Activated gamma-delta T cell (primary cell): ENCODE results near the gene ATP10A.

Experiments
- DNase-seq: peaks from one replicate; lab custom pipeline; 2025; lab: John Stamatoyannopoulos, UW

The ATP10A gene

GRCh38 chr15:25717457-25718168 is 145.5 kb downstream of the ATP10A start:
- no peak for DNase-seq

DNA sequence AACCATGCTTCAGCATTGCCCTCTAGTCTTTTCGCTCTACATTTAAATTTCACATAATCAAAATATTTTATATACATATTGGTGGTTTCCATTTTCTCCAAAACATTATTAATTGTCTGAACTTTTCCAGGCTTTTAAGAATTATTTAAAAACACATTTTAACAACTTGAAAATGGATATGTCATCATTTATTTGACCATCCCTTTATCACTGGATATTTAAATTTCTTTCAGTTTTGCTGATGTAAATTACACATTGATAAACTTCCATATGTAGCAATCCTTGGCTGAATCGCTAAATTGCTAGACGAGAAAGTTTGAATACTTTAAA is 146.0 kb downstream of the ATP10A start:
- no peak for DNase-seq

GRCh38 chr15:25716414-25717126 is 146.6 kb downstream of the ATP10A start:
- no peak for DNase-seq

GRCh38 chr15:25715536-25716413 is 147.4 kb downstream of the ATP10A start:
- DNase-seq = no peak

DNA sequence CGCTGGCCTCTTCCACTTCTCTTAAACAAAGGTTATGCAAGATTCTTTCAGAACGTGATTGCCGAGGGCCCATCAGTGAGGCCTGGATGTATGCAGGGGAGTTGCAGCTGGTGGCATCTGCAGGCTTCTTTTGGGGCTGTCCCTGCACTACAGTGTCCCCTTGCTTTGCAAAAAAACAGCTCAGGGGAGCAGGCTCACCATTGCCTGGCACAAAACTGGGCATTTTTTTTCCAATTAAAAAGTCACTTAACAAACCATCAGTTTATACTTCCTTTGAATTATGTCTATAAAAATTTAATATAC is 148.6 kb downstream of the ATP10A start:
- no peak for DNase-seq

DNA sequence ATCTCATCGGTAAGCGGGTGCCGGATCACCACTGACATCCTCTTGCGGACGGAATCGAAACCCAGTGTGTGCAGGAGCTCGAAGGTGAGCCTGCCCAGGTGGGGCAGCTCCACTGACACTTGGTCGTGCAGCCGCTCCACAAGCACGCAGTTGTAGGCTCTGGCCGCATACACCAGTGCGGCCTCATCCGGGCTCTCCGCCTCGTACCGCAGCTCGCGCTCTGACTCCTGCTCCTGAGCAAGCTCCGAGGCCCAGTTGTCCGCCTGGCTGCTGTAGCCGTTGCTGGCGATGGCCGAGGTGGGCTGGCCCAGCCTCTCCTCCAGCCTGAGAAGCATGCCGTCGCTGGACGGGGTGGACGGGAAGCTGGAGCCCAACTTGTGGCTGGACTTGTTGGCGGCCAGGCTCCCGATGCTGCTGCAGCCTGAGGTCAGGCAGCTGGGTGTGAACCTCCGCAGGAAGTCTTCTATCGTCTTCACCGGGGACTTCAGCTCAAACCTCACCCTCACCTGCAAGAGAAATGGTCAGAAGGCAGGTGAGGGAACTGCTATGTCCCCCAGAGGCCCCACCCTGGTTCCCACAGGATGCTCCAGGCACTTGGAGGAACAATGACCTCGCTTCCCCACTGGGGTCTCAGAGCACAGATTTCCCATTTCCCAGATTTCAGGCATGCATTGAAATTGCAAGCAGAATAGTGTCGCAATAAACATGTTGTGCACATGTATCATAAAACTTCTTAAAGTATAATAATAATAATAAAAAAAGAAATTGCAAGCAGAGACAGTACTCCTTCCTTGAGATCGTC is 149.2 kb downstream of the ATP10A start:
- DNase-seq = no peak

DNA sequence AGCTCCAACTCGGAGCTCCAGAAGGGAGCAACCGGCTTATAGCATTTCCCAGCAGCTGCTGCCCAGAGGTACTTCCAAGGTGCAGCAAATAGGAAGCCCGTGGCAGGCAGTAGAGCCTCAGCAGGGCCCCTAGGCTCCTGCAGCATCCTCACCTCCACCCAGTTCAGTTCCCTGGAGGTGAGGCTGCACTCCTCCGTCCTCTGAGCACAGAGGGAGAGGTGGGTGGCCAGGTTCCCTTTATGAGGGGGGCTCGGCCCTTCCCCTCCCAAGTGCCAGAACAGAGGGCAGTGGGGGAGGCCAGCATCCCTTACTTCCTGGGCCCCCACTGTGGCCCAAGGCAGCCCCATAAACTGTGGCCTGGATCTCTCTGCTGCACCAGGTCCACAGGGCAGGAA is 150.2 kb downstream of the ATP10A start:
- DNase-seq = no peak

DNA sequence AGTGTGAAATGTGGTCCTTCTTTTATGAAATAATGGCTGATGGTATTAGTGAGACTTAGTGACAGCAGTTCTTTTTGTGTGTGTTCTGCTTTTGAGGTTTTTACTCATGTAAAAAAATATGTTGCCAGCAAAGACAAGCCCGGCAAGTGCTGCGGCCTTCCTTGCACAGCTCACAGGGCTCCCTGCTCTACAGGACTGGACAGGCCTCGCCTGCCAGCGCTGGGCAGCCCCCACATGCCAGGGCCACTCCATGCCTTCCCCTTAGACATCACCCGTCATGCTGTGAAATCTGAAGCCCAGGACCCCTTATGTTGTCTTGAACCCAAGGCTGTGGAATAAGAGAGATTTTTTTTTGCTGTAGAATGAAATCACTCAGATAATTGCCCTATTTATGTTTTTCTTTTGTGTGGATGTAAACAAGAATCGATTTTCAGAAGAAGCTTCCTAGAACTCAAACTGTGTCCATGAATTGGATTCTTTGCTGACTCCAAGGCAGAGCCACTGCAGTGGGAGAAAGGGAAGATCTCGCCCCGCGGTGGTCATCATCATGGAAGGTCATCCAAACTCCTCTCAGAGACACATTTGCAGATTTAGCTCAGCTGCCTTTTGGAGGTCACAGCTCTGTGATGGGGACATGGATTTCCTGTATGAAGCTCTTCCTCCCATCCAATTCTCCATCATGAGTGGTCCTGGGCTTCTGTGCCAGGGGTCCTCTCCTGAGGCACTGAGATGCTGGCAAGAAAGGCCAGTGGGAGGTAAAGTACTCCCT is 150.8 kb downstream of the ATP10A start:
- DNase-seq = no peak

GRCh38 chr15:25711691-25712090 is 151.4 kb downstream of the ATP10A start:
- no peak for DNase-seq

DNA sequence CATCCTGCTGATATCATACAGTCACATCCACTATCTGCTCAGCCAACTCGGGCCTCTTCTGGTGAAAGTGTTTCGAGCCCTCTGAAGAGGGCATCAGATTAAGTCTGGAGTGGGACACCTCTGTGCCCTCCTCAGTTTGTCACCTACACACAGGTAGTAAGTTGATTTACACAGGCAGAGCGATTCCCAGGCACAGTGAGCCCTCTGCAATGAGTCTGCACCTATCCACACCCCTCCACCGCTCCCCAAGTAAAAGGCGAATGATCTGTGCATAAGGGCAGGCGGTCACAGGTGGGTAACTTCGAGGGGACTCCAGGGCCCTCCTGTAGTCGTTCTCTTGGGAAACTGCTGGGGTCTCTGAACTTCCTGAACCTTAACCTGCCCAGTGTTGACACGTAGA is 152.0 kb downstream of the ATP10A start:
- no peak for DNase-seq

DNA sequence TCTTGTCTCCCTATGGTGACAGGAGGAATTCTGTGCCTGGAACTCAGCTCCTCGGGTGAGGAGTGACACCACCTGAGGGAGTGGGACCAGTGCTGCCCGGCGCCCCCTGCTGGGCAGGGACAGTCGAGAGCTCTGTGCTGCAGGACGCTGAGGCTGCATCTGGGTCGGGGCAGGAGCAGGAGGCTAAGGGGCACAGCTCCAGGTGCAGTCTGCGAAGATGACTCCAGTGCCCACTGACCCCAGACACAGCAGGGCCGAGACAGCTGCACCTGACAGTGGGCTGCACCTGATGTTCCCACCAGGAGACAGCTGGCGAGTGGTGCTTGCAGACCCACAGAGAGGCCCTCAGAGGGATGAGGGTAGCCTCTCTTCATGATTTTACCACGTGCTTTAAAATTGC is 152.9 kb downstream of the ATP10A start:
- DNase-seq = no peak

- no peak for DNase-seq
These were observed 153.5 kb downstream of the ATP10A start for GRCh38 chr15:25709437-25710159.

- DNase-seq = no peak
These were observed 154.7 kb downstream of the ATP10A start for GRCh38 chr15:25708391-25708790.

DNA sequence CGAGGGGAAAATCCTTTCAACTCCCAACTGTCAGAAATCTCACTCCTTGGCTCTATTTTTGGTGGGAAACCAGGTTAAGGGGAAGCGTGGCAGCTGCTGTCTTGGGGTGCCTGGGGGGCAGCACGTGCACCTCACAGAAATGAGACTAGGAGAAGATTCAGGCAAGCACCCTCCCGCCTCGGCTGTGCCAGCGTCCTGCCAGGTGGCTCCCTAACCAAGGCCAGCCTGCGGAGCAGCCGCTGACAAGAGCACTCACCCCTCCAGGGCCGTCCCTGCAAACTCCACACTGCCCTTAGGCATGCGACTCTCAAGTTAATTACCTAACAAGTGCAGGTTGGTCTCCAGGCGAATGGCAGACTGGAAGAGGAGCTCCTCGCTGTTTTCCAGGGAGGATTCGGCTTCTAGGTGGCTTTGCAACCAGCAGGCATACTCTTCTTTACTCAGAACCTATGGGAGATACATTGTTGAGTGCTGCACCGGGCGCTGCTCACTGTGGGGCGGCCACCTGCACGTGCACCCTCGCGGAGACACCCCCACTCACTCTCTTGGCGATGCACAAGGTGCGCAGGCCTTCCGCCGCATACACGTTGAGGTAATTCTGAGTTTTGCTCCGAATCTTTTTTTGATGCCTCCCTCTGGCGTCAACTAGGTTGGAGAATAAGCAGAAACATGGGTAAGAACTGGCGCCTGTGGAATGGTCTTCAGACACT is 155.3 kb downstream of the ATP10A start:
- no peak for DNase-seq

DNA sequence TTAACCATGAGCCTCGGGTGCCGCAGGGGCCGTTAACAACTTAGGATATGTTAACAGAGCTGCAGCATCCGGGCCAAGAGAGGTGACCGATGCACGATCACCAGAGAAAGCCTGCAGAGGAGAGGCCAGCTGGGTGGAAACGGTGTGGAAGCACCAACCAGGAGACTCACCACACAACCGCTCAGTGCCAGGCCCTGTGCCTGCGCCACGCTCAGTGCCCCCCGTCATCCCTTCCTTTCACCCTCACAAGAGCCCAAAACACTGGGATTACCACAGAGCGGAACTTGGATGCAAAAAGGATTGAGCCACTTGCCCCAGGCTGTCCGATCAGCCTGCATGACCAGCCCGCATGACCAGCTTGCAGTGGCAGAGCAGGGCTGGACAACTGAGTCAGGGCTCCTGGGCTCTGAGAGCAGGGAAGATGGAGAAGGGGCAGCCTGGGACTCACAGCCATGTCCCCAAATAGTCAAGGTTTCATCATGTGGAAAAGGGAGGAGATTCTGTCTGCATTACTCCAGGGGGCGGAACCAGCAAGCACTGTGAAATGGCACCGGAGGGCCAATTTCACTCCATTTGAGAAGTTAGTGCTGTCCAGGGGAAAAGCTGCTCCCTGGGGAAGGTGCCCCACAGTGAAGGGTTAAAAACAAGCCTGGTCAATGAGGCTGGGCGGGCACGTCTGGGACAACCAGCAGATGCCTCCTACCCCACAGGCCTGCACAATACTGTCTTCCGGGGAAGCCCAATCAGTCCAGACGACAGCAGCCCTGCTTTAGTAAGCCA is 156.8 kb downstream of the ATP10A start:
- DNase-seq = no peak

DNA sequence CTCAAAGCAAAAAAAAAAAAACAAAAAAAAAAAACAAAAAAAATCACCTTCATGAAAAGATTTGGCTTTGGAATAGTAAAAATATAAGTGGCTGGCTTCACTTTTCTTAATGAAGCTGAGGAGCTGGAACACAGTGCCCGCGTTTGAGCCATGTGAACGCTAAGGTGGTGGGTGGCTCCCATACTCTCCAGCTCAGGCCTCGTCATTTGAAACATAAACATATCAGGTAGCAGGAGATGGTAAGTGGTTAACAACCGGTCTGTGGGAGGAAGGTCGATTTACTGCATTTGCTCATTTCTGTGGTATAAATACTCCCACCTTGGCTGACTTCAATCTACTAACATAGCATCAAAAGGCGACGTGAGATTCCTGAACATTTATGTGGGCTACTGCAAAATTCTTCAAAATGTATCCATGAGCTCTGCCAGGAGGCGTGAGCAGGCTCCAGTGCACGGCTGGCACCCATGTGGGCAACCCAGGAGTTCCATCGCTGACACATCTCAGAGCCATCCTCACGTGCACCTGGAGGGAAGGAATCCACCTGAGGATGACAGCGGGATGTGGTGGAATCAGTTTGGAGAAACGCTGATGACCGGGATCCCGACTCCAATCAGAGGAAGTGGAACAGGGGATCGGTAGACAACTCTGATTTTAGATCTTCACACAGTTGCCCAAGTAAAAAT is 157.6 kb downstream of the ATP10A start:
- DNase-seq = no peak

DNA sequence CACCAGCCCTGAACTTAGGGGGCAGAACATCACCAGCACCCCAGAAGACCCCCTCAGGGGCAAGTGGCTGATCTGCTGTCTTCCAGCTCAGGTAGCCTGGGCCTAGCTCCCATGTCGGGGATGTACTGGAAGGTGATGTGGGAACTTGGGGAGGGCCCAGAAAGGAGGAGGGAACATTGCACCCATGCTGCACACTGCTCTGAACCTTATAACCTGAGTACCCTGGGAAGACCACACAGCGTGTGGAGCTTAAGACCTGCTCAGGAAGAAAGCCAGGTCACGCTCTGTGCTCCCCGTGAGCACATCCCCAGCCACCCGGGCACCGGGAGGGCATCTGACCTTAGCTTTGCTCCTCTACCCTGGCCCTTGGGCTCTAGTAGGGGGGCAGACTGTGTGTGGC is 159.4 kb downstream of the ATP10A start:
- DNase-seq = no peak

- no peak for DNase-seq
These were observed 161.2 kb downstream of the ATP10A start for GRCh38 chr15:25701721-25702465.
